Glomerular endothelial cell (primary cell): ENCODE measurements around the gene OTUB2. TPM values are rescaled to one million over a fixed set of nuclear protein-coding genes. Genes with fewer than 3 reads are reported as not detected.

Source experiments
- DNase-seq: peaks from one replicate; pipeline ENCODE4 v3.0.0-alpha.2; 2011; ENCODE audit warnings: low read depth, low spot score; ENCODE audit errors: extremely low read depth
- total RNA-seq: library from RNA; depleted of rRNA; stranded (reverse); fragments of >200 nt; gene quantifications from 2 replicates; pipeline ENCODE4 v1.2.3, GENCODE V29; 2015

Gene OTUB2
- total RNA-seq, 1 donor from 2014 or later: 5.7 TPM

GRCh38 chr14:93996130-93996695 lies 29.9 kb upstream of the OTUB2 start:
- DNase-seq: no peak

GRCh38 chr14:93997082-93997481 lies 29.1 kb upstream of the OTUB2 start, which contains the start of gene CCDC197:
CCDC197 (plus strand) TSS chr14:93997301; CDS start chr14:93998132, 831 bp downstream.
- DNase-seq: no peak

- DNase-seq: no peak
Measured at GRCh38 chr14:93997916-93998870, 27.9 kb upstream of the OTUB2 start.

- no peak for DNase-seq
Measured at GRCh38 chr14:93998871-93999403, 27.2 kb upstream of the OTUB2 start.

GRCh38 chr14:93999573-93999972 lies 26.6 kb upstream of the OTUB2 start:
- no peak for DNase-seq

GRCh38 chr14:94000267-94000666 lies 25.9 kb upstream of the OTUB2 start:
- DNase-seq: no peak

GRCh38 chr14:94001016-94001415 lies 25.1 kb upstream of the OTUB2 start:
- no peak for DNase-seq

GRCh38 chr14:94001501-94002396 lies 24.4 kb upstream of the OTUB2 start:
- DNase-seq: peak; percentile 18

GRCh38 chr14:94003397-94003796 lies 22.7 kb upstream of the OTUB2 start:
- no peak for DNase-seq

GRCh38 chr14:94004015-94004414 lies 22.1 kb upstream of the OTUB2 start:
- DNase-seq: no peak

GRCh38 chr14:94005324-94006073 lies 20.6 kb upstream of the OTUB2 start:
- no peak for DNase-seq

- DNase-seq: no peak
Measured at GRCh38 chr14:94008234-94008633, 17.9 kb upstream of the OTUB2 start.

- DNase-seq: no peak
Measured at GRCh38 chr14:94009767-94010166, 16.4 kb upstream of the OTUB2 start.

GRCh38 chr14:94010625-94011024 lies 15.5 kb upstream of the OTUB2 start:
- no peak for DNase-seq

GRCh38 chr14:94011795-94012194 lies 14.3 kb upstream of the OTUB2 start:
- no peak for DNase-seq

GRCh38 chr14:94014382-94014781 lies 11.8 kb upstream of the OTUB2 start:
- DNase-seq: no peak

GRCh38 chr14:94015223-94015622 lies 10.9 kb upstream of the OTUB2 start:
- no peak for DNase-seq

GRCh38 chr14:94016446-94016976 lies 9.6 kb upstream of the OTUB2 start:
- DNase-seq: no peak

GRCh38 chr14:94018308-94018707 lies 7.8 kb upstream of the OTUB2 start:
- no peak for DNase-seq

GRCh38 chr14:94019329-94019728 lies 6.8 kb upstream of the OTUB2 start:
- no peak for DNase-seq
